ENCODE measurements around the gene HERPUD1.
"Not testable (repeated sequence)": the region's sequence is repeated elsewhere in the genome, so short reads cannot be mapped to it uniquely, and the experiment has no call there.

The HERPUD1 gene

DNA sequence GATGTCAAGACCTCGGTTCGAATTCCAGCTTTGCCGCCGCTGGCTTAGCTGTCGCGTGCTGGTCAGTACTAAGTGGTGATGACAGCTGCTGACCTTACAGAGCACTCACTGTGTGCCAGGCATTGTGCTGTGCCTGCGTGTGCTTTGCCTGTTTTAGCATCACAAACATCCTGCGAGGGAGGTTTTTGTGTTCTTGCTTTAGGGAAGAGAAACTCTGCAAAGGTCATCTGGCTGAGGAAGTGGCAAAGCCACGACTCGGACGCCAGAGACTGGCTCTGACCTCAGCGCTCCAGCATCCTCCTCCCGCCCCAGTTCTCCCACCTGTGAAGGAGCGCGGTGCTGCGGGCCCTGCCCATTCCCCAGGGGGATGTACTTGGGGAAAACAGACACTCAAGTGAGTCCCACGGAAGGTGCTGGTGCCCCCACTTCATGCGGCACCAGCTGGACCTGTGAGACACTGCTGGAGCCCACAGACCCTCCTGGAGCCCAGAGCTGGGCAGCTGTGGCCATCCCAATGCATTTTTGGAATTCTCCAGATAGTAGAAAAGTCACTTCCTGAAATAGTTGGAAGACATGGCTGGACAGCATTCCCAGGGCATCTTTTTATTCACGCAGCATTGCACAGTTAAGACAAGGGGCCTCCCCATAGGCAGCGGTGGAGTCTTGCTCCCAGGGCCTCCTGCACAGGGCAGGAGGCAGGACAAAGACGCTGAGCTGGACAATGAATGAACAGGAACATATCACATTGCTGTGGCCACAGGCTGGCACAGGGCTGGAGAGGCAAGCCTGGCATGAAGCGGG, 20.0 kb upstream of the HERPUD1 start:
- peak; percentile 30 for DNase-seq

DNA sequence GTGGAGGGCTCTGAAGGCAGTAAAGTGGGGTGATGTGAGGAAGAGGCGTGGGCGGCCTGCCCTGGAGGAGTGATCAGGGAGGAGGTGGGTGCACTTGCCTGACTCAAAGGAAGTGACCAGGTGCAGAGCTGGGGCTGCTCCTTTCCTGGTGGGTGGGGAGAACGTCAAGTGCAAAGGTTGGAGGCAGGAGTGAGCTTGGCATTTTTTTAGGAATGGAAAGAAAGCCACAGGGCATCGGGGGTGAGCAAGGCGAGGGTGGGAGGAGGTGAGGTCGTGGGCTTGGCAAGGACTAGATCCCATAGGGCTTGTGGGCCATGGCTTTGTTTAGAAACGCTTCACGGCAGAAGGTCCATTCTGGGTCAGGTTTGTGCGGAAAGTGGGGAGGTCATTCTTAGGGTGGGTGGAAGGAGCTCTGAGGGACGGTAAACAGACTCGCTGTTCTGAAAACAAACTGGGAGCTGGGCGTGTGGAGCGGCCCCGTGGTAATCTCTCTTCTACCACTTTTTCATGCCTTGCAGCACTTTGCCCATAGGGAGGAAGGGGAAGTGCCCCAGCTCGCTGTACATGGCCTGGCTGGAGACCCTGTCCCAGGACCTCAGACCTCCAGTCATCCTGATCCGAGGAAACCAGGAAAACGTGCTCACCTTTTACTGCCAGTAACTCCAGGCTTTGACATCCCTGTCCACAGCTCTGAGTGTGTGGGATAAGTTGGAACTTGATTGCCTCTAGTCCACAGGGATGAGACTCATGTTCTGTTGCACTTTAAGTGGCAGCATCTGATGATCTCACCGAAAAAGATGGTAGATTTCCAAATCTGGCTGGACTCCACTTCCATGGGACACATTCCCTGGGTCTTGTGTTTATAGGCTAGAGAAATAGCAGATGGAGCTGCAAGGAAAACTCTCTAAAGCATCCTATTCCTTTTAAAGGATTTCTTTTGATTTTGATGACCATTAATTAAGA, 18.9 kb upstream of the HERPUD1 start:
- DNase-seq: no peak

DNA sequence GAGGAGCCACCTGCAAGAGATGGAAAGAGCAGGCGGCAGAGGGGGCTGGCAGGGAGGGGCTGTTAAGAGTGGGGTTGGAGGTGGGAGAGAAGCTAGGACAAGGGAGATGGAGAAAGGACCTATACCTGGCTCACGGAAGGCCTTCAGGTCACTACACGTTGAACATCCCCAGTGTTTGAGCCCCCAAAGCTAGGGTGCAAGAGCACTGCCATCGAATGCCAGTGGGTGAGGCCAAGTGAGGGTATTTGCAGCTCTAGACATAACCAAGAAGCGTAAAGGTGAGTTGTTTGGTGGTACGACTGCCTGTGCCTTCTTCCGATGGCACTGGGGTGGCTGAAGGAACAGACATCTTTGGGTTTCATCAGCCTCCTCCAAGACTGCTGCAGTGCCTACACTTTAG, 17.0 kb upstream of the HERPUD1 start:
- no peak for DNase-seq

DNA sequence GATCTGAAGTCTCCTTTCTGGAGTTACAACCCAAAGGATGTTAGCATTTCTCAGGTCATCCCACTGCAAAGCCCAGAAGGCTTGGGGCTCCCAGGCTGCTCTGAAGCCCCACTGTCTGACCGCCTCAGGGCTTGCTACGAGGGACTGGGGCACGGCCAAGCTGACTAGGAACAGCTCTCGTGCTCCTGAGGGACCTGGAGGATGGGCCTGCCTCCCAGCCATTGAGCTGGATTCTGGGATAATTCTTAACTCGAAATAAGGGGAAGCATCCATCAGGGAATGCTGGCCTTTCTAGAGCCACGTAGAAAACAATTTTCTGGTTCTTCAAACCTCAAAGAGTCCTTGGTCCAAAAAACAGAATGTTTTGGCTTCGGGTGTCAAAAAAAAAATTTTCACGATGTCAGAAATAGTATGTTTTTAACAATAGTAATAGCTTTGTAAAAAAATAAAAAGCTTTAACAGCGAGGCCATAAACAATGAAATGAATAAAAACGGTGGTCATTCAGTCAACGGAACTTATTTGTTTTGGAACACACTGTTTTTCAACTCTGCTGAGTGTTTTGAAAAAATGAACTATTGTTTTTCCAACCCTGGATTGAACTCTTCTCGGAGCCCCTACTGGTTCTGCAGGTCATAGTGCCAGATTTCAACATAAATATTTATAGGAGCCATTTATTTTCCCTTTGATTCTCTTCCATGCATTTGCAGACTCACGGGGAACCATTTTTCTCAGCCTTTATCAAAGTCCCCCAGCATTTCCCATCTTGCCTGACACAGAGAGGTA, 16.4 kb upstream of the HERPUD1 start:
- peak; percentile 54 for DNase-seq

DNA sequence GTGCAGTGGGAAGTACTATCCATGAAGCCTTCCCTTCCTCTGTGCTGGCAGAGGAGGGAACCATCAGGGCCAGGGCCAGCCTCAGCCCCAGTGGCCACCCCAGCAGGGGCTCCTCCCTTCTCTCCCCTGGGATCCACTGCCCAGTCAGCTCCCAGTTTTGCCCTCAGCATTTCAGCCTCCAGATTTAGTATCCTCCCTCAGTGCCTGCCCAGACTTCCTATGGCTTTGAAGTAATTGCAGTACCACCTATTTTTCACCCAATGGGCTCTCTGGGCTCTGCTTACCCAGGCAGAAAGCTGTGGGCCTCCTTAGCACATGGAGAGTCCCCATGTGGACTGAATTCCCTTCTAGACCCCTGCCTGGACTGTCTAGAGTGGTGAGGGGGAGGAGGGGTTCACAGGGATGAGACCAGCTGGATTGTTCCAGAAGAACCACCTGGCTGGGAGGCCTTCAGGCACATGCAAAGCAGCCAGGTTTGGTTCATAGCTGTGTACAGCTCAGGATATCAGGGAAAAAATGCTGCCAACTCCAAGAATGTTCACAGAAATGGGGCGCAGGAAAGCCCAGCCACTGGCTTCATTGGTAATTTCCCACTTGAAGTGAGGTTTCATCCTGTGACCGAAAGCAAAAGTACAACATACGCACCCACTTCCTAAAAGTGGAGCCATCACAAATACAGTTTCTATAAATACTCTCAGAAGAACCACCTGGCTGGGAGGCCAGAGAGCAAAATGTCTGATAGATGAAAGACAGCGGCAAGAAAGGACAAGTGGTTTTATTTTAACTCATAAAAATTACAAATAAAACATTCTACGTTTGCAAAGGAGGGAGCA, 15.2 kb upstream of the HERPUD1 start:
- no peak for DNase-seq

DNA sequence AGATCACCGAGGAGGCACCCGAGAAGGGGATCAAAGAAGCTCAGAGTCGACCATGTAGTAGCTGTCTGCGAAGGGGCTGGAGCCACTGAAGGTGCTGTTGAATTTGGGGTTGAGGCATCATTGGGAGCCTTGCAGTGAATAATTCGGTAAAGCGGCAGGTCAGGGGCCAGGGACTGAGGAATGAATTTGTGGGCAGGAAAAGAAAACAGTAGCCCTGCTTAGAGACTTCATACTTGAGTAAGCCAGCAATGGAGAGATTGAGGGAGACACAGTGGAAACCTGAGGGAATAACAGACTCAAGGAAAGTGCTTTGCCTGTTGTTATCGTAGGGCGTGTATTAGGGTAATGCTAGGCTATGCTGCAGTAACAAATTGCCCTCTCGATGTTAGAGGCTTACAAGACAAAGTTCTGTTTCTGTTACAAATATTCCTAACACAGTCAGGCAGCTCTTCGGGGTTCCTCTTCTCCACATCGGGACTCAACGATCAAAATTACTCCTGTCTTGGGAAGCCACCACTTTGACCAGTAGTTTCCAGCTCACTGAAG, 13.4 kb upstream of the HERPUD1 start:
- DNase-seq: no peak

DNA sequence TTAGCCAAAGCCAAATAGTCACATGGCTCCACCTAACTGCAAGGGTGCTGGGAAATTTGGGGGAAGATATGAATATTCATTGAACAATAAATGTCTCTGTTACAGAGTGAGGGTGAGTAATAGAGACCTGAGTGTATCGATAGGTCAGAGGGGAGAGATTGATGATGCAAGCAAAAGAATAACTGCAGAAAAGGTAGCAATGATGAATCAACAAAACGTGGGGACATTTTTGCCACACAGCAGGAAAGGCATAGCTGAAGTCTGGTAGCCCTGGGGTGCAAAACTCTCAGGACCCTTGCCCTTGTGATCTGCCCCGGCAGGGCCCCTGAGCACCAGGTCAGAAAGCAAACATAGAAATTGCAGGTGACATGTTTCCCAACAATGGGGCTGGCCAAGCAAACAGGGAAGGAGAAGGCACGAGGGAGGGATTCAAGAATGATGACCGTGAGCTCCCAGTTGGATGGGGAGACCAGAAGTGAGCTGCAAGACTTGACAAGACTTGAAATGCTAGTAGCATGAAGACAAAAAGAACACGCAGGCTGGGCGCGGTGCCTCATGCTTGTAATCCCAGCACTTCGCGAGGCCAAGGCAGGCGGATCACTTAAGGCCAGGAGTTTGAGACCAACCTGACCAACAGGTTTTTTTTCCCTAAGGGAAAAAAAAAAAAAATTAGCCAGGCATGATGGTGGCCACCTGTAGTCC, 12.7 kb upstream of the HERPUD1 start:
- DNase-seq: no peak

DNA sequence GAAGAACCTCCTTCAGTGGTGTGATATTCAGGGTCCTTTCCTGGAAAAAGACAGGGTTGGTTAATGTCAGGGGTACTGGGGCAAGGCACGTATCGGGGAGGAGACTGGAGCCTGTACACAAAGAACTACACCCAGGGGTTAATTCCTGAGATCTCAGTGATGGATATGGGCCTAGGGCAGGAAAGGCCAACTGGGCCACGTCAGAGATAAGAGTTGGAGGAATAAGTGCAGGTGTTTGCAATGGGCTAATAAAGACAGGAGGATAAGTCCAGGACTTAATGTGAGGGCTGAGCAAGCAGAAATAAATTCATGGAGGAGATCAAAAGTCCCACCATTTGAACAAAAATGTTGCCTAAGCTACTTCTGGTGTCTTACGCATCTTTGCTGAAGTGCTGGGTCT, 10.4 kb upstream of the HERPUD1 start:
- DNase-seq: no peak

DNA sequence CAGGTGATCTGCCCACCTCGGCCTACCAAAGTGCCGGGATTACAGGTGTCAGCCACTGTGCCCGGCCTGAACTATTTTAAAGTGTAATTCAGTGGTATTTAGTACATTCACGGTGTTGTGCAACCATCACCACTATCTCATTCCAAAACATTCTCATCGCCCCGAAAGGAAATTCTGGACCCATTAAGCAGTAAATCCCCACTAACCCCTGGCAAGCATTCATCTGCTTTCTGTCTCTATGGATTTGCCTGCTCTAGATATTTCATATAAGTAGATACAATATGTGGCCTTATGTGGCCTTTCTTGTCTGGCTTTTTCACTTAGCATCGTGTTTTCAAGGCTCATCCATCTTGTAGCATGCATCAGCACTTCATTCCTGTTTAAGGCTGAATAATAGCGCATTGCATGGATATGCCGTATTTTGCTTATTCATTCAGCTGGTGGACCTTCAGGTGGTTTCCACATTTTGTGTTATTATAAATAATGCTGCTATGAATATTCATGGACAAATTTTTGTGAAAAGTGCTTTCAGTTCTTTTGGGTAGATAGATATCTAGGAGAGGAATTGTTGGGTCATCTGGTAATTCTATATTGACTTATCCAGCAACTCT, 8.4 kb upstream of the HERPUD1 start:
- DNase-seq: no peak

DNA sequence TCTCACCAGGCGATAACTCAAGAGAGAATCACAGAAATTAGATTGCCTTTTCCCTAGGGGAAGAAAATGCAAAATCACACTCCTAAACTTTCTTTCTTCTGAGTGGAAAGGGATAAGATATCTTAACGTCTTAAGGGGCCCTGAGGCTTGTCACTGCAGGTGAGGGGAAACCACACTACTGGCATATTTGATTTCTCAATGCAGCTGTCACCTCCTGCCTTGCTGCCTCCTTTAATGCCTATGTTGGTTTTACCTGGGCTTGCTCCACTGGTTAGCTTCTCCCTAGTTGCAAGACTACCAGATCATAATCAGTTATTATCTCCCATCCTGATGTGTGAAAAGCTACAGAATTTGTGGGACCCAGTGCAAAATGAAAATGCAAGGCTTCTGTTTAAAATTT, 4.5 kb upstream of the HERPUD1 start:
- no peak for DNase-seq

DNA sequence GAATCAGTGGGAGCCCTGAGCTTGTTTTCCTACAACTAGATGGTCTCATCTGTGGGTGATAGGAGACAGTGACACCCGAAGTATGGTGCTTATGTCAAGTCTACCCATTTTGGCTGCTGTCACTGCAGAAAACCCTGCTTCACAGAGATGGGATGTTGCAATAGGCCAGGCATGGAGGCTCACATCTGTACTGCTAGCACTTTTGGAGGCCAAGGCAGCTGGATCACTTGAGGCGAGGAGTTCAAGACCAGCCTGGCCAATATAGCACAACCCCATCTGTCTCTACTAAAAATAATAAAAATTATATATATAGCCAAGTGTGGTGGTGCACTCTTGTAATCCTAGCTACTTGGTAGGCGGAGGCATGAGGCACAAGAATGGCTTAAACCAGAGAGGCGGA, 2.3 kb upstream of the HERPUD1 start:
- DNase-seq: no peak

DNA sequence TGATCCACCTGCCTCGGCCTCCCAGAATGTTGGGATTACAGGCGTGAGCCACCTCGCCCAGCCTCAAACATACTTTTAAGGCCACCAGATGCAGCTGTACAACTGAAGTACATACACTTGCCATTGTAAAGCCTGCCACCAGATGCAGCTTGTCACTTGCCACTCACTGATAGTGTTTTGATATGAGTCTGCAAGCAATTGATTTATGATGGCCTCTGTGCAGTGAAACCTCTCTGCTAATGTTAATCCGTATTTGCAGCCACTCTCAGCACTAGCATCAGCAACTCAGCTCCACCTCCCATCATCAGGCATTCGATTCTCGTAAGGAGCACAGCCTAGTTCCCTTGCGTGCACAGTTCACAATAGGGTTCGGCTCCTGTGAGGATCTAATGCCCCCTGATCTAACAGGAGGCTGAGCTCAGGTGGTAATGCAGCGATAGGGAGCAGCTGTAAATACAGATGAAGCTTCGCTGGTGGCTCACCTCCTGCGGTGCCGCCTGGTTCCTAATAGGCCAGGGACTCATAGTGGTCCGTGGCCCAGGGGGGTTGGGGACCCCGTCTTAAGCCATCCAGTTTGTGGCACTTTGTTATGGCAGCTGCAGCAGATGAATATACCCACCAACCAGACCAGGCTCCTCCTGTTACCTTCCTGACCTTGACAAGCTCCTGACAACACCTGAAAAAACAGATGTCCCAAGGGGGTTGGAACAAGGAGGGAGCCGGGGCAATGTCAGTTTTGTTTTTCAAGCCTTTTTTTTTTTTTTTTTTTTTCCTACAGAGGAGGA, 1.3 kb upstream of the HERPUD1 start:
- DNase-seq: no peak

DNA sequence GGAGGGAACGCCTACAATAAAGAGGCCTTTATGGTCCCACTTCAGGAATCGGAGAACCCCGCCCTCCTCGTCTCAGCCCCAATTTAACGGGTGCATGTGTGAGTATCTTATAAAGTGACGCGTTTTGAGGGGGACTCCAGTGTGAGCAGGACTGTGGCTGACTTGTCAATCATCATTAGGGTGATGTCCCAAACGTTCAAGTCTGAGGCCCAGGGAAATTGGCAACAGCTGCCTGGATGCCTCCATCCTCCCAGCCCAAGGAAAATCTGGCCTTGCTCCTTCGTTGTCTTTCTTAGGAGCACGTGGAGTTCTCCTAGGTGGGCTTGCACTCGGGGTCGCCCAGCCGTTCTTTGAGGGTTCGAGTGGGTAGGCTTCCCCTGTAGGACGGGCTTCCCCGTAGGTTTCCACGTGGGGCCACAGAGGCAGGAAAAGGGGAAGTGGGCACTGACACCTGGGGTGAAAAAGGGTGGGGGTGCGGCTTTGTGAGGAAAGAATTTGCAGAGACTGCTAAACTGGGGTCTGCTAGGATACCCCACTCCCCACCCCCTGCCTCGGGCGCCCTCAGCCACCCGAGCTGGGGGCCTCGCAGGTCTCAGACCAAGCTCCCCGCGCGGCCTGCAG, 561 bp upstream of the HERPUD1 start:
- peak; percentile 64 for DNase-seq

DNA sequence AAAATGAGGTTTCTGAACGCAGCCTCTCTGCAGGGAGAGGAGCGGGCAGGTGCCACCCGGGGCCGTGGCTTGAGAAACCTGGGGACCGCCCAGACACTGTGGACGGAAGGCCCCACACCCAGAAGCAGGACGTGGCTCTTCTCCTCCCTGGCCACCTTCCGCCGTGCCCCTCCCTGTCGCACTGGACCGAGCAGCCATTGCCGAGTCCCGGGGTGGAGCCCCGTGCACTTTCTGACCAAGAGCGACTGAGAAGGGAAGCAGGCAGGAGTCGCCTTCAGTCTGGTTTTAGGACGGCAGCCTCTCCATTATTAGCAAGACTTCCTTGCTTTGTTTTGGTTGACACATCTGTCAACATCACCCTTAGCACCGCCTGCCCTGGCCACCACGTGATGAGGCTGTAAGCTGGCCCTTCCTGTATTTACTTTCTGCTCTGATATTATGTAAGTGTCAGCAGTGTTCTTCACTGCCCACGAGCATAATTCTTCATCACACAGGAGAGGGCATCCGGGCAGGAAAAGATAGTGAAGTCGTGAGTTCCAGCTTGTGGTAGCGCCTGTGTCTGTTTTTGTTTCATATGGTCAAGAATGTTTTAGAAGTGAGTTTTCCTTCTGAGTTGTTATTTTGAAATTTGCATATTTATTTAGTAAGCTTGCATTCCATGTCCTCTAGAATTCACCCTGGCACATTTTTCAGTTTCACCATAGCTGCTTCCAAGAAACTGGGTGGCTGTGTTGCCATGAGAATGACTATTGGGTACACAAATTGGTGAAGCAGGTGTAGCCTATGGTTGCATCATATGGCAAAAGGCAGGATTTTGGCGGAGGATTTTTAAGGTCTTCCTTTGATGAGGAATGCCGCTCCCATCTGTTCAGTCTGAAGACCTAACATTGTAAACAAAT, 1.0 kb downstream of the HERPUD1 start:
- DNase-seq: peak; percentile 79

DNA sequence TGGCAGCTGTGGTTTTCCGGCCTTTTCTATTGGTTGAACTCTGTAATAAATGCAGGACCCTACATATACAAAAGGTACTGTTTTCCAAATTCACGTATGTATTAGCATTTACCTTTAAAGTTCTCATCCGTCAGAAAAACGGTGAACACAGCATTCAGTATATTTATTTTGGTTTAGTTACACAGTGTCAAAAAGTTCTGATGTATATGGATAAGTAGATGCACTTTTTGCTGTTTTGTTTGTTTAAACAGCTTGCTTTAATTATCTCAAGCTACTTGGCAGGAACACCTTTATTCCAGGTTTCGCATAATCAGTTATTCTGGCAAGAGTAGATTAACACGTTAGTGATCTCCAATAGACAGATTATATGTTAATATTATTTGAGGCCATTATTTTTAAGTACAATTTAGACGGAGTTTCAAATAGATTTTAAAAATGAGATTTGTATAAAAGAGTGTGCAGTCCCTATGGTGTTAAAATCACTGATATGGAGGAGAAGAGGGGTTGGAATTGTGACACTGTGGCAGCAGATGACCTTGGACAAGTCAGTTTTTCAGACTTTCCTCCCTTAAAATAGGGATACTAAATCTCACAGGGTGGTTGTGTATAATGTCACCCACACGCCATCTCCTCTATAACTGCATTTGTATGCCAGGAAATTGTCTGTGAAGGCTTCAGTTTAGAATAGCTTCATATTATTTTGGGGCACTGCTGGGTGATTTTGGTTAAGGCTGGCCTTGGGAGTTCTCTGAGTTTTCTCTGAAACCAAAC, 2.1 kb downstream of the HERPUD1 start:
- no peak for DNase-seq

DNA sequence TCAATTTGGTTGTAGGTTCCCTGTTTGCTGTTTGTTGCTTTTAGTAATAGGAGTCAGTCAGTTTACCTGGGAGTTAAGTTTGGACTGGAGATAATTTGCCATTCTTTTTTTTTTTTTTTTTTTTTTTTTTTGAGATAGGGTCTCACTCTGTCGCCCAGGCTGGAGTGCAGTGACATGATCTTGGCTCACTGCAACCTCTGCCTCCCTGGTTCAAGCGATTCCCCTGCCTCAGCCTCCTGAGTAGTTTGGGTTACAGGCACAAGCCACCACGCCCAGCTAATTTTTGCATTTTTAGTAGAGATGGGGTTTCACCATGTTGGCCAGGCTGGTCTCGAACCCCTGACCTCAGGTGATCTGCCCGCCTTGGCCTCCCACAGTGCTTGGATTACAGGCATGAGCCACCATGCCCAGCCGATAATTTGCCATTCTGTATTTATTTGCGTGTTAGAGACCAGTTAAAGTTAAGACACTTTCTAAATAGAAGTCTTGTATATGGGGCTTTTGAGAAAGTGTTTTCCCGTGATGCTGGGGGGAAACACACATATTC, 2.7 kb downstream of the HERPUD1 start:
- not testable (repeated sequence) for DNase-seq

DNA sequence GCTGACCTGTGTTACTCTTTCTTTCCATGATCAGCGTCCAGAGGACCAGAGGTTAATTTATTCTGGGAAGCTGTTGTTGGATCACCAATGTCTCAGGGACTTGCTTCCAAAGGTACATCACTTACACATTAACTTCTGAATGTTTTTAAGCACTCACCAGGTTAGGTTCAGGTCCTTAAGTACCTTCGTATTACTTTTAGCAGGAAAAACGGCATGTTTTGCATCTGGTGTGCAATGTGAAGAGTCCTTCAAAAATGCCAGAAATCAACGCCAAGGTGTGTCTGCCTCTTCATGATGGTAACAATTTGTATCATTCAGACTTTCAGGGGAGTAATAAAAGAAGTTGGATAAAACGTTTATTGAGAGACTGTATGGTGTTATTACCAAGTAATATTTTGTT, 3.3 kb downstream of the HERPUD1 start:
- no peak for DNase-seq

Measured in right hindlimb (tissue), 1 donor.